K562 (cell line): ENCODE measurements around the gene MT4. TPM values are rescaled to one million over a fixed set of nuclear protein-coding genes. Genes with fewer than 3 reads are reported as not detected.
A peak's percentile ranks its signal among the peaks of the same experiment; 100 is the strongest.

ENCODE experiments used
- BRCA1 ChIP-seq, 2 experiments: fragments of 450-650 bp in 1 of 2; sonication (generic) in 1 of 2; formaldehyde crosslinking in 1 of 2; IDR thresholded peaks; 2 replicates each; pipeline versions ENCODE4 v1.5.0 to v1.6.1; 2017 to 2020; ENCODE audit warnings: mild to moderate bottlenecking in 1 of 2, missing genetic modification reagents in 1 of 2
- ELF2 ChIP-seq: fragments of 250-450 bp; sonication (Bioruptor Pico); IDR thresholded peaks from 2 replicates; pipeline ENCODE4 v1.5.0; 2021; ENCODE audit warnings: mild to moderate bottlenecking
- EZH2 ChIP-seq: IDR thresholded peaks from 2 replicates; pipeline ENCODE4 v1.6.1; 2012; ENCODE audit warnings: low read depth, mild to moderate bottlenecking, inconsistent platforms, low read length, borderline replicate concordance
- FOS ChIP-seq: IDR thresholded peaks from 3 replicates; pipeline ENCODE4 v1.6.1; 2011; ENCODE audit not compliant: insufficient read length; ENCODE audit errors: extremely low read depth
- HNRNPK ChIP-seq: fragments of 200-400 bp; formaldehyde crosslinking; IDR thresholded peaks from one replicate; pipeline ENCODE4 v1.6.1; 2018; ENCODE audit warnings: mild to moderate bottlenecking, low read depth, low read length; ENCODE audit not compliant: poor library complexity, severe bottlenecking
- KAT7 ChIP-seq: sonication (generic); formaldehyde crosslinking; IDR thresholded peaks from 2 replicates; pipeline ENCODE4 v1.8.0; 2022; ENCODE audit warnings: missing genetic modification reagents, mild to moderate bottlenecking, borderline replicate concordance
- MBD2 ChIP-seq: sonication (generic); IDR thresholded peaks from 2 replicates; pipeline ENCODE4 v1.6.1; 2016; ENCODE audit warnings: low read depth, borderline replicate concordance
- MTF1 ChIP-seq: fragments of 250-450 bp; sonication (Bioruptor Pico); IDR thresholded peaks from 2 replicates; pipeline ENCODE4 v1.9.0; 2021; ENCODE audit warnings: moderate library complexity, mild to moderate bottlenecking, inconsistent platforms, borderline replicate concordance
- NEUROD1 ChIP-seq: fragments of 150-350 bp; IDR thresholded peaks from 2 replicates; pipeline ENCODE4 v1.6.1; 2014; ENCODE audit warnings: borderline replicate concordance, low read length, low read depth; ENCODE audit not compliant: partially characterized antibody
- RBBP5 ChIP-seq: fragments of 200-600 bp; sonication (generic); IDR thresholded peaks from 2 replicates; pipeline ENCODE4 v1.6.1; 2012; ENCODE audit warnings: borderline replicate concordance, mild to moderate bottlenecking, low read length, control low read depth, inconsistent platforms; ENCODE audit not compliant: insufficient read depth, poor library complexity, severe bottlenecking
- TFAP4 ChIP-seq: sonication (generic); formaldehyde crosslinking; IDR thresholded peaks from 2 replicates; pipeline ENCODE4 v1.8.0; 2022; ENCODE audit warnings: missing genetic modification reagents, mild to moderate bottlenecking, moderate library complexity, borderline replicate concordance
- TSC22D4 ChIP-seq: fragments of 450-650 bp; IDR thresholded peaks from 2 replicates; pipeline ENCODE4 v1.6.1; 2016; ENCODE audit warnings: missing genetic modification characterization, missing biosample characterization, control low read depth
- ZEB2 ChIP-seq: fragments of 450-650 bp; IDR thresholded peaks from 2 replicates; pipeline ENCODE4 v1.6.1; 2016
- ZKSCAN3 ChIP-seq: fragments of 250-450 bp; sonication (Bioruptor Pico); IDR thresholded peaks from 2 replicates; pipeline ENCODE4 v1.4.0; 2020
- ZNF384 ChIP-seq: IDR thresholded peaks from 2 replicates; pipeline ENCODE4 v1.6.1; 2012; ENCODE audit warnings: low read depth, low read length, improper control_type of control experiment
- ZNF407 ChIP-seq: fragments of 450-650 bp; IDR thresholded peaks from 2 replicates; pipeline ENCODE4 v1.6.1; 2016; ENCODE audit warnings: low read depth
- ZNF655 ChIP-seq: fragments of 250-450 bp; sonication (Bioruptor Pico); IDR thresholded peaks from 2 replicates; pipeline ENCODE4 v1.5.0; 2021
- polyA plus RNA-seq, 8 experiments: library from polyadenylated mRNA; depleted of rRNA in 4 of 8; stranded (reverse) in 5 of 8; unstranded in 3 of 8; fragments of >200 nt; fragmentation: Nextera tagmentation in 2 of 8; fragmentation: Illumina TruSeq in 1 of 8; extraction: Ambion mirVana in 2 of 8; extraction: Trizol in 1 of 8; gene quantifications; 2 replicates each; pipeline versions ENCODE4 v1.2.1 to v1.2.3, GENCODE V29; 2011 to 2014; ENCODE audit warnings: inconsistent platforms in 1 of 8, missing spikeins in 1 of 8
- total RNA-seq, 7 experiments: library from RNA; depleted of rRNA in 6 of 7; stranded (reverse); fragments of >200 nt in 6 of 7; fragmentation: Illumina TruSeq in 2 of 7; extraction: Trizol in 2 of 7; gene quantifications; 2 replicates each; pipeline versions ENCODE4 v1.2.1 to v1.2.3, GENCODE V29; 2011 to 2021; ENCODE audit warnings: low replicate concordance in 1 of 7

The MT4 gene
- total and polyA plus RNA-seq, 9 of the 15 experiments (the other 6 are each of a cell fraction or from before 2014, with no cell fraction given), result not detected

GRCh38 chr16:56608043-56608875 lies 43.4 kb downstream of the MT4 start, which contains the start of gene MT2A (continued):
- TF ChIP-seq ZNF407 (no peak), RBBP5 (no peak), TFAP4 (CRISPR knock-in tag) (peak; percentile 73; the same call in 1 of the 2 replicates), EZH2 (no peak), HNRNPK (no peak), MTF1 (CRISPR knock-in tag) (peak; percentile 99), ZKSCAN3 (CRISPR knock-in tag) (no peak), FOS (no peak), NEUROD1 (peak; percentile 7), MBD2 (no peak), KAT7 (CRISPR knock-in tag) (0 out of 2 replicates have a peak, but pooled peaks have one; percentile 7), ZNF384 (no peak), ZNF655 (CRISPR knock-in tag) (no peak), ELF2 (CRISPR knock-in tag) (0 out of 2 replicates have a peak, but pooled peaks have one; percentile 47), BRCA1 (IDR thresholded peaks at IDR 0.05) (no peak), BRCA1 (CRISPR knock-in tag; IDR thresholded peaks at IDR 0.05) (no peak), ZEB2 (no peak), TSC22D4 (tag) (no peak)
